Measurements from ENCODE around the gene PARVB.
"Not testable (repeated sequence)": the region's sequence is repeated elsewhere in the genome, so short reads cannot be mapped to it uniquely, and the experiment has no call there.

The PARVB gene

GRCh38 chr22:43998679-43999264 lies 25.3 kb upstream of the PARVB start:
- DNase-seq (ENCODE audit: low spot score) = no peak

DNA sequence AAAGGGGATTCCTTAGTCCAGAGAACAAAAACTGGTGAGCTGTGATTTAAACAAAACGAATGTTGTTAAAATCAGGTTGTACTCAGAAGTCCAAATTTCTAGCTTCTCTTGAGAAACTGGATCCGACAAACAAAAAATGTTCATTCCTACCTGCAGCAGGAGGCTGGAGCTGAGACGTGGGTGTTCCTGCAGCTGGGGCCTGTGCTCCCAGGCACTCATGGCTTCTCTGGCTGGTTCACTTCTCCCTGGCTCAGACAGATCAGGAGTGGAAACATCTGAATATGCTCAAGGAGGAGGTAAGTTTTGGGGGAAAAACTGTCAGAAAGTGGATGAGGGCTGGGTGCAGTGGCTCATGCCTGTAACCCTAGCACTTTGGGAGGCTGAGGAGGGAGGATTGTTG lies 24.7 kb upstream of the PARVB start:
- no peak for DNase-seq (ENCODE audit: low spot score)

GRCh38 chr22:44000123-44000522 lies 24.0 kb upstream of the PARVB start:
- no peak for DNase-seq (ENCODE audit: low spot score)

DNA sequence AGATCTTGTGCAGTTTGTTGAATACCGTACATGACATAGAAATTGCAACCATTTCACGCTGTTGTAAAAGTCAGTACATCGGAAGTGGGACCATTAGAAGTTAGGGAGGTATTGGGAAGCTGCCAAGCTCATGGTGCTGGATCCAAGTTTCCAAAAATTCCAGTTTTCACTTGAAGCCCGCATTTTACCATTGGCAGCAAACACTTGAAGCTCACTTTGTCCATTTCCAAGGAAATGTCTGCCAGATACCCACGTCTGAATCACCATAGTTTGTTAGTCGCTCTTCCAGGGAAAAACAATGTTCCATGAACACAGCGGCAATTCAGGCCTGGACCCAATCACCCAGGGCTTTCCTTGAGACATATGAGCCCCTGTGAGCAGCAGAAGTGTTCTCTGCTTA lies 22.6 kb upstream of the PARVB start:
- DNase-seq (ENCODE audit: low spot score) = no peak

- DNase-seq (ENCODE audit: low spot score) = no peak
Observed at GRCh38 chr22:44002324-44002723, 21.8 kb upstream of the PARVB start.

- no peak for DNase-seq (ENCODE audit: low spot score)
Observed at GRCh38 chr22:44002997-44003396, 21.1 kb upstream of the PARVB start.

DNA sequence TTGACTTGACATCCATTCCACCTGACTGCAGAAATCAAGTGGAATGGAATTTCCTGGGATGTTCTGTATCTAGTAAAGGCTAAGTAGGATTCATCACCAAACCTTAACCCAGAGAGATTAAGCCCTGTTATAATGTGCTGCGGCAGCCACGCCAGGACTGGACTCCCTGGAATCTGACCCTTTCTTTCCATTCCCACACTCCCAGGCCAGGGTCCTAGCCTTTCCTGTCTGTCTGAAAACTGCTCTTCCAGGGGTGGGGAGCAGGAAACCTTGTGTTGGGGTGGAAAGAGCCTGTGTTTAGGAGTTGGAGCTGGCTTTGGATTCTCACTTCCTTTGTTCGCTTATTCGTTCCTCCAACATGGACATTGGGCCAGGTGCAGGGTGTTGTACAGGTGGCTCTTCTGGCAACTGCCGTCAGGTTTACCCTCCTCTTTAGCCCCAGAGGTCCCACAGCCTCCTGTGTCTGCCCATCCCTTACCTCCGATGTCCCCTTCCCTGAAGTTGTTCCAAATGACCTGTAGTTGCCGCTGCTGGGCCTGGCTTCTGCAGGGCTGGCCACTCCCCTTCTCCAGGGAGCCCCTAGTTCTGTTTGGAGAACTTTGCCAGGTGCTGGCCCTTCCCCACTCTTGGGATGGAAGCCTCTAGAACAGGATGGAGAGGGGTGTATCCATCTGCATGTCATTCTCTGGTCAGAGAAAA lies 20.5 kb upstream of the PARVB start:
- DNase-seq (ENCODE audit: low spot score) = no peak

- DNase-seq (ENCODE audit: low spot score) = no peak
Observed at GRCh38 chr22:44004104-44004460, 20.0 kb upstream of the PARVB start.

DNA sequence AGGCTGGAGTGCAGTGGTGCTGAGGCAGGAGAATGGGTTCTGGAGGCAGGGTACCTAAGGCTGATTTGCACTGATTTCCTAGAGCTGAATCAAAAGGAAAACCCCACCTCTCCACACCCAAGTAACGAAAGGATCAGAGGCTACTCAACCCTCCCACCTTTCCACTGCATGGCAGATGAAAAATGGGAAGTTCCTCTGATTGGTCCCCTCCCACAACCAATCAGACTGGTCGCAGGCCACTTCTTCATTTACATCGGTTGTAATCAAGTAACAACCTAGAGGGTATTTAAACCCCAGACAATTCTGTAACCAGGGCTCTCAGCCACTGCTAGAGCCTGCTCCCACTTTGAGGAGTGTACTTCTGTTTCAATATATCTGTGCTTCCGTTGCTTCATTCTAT lies 18.6 kb upstream of the PARVB start:
- DNase-seq (ENCODE audit: low spot score) = no peak

- DNase-seq (ENCODE audit: low spot score) = no peak
Observed at GRCh38 chr22:44012162-44012561, 11.9 kb upstream of the PARVB start.

DNA sequence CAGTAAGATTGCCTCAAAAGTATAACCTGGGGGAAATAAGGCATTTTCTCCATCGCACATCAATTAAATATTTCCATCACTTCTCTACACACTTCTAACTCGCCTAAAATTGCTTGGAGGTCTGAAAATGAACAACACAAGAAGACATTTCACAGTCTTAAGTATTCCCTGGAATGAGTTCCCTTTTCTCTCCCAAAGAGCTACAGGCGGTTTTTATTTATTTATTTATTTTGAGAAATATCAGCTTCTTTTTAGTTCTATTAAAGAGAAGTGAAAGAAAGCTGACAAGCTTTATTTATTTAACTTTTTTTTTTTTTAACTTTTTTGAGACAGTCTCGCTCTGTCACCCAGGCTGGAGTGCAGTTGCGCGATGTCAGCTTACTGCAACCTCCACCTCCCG lies 11.5 kb upstream of the PARVB start:
- no peak for DNase-seq (ENCODE audit: low spot score)

DNA sequence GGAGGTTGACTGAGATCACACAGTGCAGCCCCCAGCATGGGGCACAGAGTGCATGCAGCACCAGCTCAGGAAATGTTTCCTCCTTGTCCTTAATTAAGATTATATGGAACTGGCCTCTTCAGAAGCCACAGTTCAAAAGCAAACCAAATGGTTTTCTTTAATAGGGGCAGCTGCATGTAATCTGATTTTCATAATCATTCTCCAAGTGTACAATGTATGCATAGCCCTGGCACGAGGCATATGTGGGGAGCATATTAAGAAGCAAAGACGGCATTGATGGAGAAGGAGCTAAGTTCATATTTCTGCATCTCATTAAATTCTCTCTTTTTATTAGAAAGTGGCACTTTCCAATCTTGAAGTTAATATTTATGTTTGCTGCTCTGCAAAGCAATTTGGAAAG lies 9.9 kb upstream of the PARVB start:
- no peak for DNase-seq (ENCODE audit: low spot score)

- not testable (repeated sequence) for DNase-seq (ENCODE audit: low spot score)
Observed at GRCh38 chr22:44016586-44016985, 7.5 kb upstream of the PARVB start.

DNA sequence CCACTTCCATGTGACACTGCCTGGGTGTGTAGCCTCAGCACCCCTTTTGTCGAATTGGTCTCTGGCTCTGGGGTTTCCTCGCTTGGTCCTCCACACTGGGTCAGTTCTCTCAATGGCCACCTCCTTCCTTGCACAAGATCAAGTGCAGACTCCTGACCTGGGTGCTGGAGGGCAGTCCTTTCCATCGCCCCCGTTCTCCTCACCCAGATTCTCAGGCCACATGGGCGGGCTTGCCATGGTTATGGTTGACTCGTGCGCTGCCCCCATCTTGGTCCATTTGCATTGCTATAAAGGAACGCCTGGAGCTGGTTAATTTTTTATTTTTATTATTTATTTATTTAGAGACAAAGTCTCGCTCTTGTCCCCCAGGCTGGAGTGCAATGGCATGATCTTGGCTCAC lies 5.5 kb upstream of the PARVB start:
- DNase-seq (ENCODE audit: low spot score) = no peak

DNA sequence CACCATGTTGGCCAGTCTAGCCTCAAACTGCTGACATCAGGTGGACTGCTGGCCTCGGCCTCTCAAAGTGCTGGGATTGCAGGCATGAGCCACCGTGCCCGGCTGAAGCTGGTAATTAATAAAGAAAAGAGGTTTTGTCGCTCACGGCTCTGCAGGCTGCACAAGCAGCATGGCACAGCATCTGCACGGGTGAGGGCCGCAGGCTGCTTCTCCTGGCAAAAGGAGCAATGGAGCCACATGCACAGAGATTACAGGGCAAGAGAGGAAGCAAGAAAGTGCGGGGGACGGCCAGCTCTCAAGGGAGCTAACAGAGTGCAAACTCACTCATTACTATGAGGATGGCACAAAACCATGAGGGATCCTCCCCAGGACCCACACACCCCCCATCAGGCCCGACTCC lies 4.7 kb upstream of the PARVB start:
- no peak for DNase-seq (ENCODE audit: low spot score)

DNA sequence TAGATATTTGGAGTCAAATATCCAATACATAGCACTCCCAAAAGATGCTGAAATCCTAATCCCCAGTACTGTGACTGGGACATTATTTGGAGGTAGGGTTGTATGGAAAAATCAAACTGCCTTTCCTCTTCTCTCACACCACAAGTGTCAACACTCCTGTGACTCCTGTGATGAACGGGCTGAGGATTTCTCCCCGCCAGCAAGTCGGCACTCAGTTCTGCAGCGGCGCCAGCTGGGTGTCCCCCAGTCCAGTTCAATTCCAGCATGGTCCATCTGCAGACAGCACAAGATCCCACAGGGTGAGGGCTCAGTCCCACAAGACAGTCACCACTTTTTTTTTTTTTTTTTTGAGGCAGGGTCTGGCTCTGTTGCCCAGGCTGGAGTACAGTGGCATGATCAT lies 4.3 kb upstream of the PARVB start:
- DNase-seq (ENCODE audit: low spot score) = no peak

DNA sequence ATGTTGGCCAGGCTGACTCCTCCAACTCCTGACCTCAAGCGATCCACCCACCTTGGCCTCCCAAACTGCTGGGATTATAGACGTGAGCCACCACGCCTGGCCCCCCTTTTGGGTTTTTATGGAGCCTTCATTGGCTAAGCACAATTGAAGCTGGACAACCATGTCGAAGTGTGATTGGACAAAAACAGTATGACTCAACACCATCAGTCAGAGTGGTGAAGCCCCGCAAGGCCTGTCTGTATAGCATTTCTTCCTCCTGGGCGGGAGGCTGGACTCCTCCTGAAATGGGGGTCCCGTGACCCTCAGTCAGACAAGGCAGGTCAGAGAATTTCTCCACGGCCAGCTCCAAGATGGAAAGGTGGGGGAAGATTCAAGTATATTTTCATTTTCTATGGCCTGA lies 3.1 kb upstream of the PARVB start:
- no peak for DNase-seq (ENCODE audit: low spot score)

DNA sequence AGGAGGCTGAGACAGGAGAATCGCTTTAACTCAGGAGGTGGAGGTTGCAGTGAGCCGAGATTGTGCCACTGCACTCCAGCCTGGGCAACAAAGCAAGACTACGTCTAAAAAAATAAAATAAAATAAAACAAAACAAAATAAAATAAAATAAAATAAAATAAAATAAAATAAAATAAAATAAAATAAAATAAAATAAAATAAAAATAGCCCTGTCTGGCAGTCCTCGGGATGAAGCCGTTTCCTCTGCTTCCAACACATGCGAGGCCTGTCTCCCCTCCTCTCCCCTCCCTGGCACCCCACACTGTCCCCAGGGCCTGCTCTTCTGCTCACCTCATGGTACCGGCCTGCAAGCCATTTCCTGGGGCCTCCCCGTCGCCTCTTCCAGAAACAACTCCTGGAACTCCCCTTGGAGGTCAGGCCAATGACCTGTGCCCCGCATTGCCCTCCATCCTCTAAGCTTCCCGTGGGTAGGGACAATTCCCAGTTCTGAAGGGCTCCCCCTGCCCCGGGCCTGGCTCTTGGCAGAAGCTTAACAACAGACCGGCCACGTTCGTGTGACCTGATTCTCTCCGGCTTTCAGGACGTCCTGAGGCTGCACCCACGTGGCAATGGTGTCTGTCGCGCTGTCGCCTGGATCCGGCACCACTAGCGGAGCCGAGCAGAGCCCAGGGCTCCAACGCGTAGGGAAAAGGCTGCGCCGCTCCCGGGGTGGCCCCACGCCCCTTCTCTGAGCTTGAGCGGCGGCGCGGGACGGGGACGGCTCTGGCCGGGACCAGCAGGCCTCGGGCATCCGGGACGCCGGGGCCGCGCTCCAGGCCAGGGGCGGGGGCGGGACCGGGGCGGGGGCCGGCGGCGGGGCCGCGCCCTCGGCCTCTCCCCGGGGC lies 456 bp upstream of the PARVB start:
- DNase-seq (ENCODE audit: low spot score) = peak; percentile 52

DNA sequence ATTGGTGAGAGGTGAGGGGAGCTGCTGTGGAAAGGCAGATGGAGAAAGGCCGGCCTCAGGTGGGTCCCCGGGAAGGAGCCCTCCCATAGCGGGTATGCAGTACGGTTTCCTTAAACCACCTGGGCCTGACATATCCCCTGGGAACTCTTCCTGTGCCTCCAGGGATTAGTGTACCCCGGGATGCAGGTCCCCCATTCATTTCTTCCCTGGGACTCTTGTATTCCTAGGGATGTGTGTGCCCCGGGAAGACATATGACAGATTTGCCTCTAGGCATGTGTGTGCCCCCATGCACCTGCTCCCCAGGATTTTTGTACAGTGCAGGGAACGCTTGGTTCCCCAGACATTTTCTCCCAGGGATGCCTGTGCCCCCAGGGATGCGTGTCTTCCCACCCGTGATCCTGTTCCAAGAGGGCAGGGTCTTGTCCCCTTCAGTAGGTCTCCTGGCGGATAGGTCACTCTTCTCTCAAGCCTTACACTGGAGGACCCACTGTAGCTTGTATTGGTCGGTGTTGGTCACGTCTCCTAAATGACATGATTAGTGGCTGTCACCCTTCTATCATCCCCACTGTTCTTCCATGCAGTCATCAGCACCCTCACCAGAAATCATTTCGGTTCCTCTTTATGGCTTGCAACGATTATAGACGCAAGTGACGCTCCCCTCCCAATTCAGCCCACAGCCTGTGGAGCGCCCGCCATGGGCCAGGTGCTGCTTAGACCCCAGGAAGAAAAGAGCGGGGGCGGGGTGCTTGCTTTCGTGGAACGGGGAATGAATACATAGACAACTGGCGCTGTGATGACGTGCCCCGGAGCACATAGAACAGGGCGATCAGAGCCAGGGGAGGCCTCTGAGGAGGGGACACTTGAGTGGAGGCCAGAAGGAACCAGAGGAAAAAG lies 1.3 kb downstream of the PARVB start:
- DNase-seq (ENCODE audit: low spot score) = no peak

DNA sequence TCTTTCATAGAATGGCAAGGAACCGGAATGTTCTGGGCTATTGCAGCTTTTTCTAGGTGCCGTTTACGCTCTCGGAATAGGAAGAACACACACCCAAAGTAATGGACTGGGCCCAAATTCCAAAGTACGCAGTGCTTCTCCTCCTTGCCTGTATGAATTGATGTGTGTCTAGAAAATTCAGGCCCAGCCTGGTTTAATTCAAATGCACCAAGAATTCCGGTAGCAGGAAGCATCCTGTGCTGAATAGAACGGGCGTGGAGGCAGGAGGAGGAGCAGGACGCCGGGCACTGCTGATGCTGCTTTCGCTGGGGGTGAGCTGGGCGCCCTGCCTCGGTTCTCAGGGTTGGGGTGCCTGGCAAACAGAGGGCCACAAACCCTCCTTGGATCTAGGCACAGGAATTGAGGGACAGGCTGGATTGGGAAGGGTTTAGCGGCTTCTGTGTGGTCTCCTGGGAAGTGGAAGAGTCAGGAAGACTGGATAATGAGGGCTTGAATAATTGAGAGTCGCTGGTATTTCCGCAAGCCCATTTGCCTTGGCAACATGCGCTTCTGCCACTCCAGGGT lies 2.0 kb downstream of the PARVB start:
- DNase-seq (ENCODE audit: low spot score) = no peak

DNA sequence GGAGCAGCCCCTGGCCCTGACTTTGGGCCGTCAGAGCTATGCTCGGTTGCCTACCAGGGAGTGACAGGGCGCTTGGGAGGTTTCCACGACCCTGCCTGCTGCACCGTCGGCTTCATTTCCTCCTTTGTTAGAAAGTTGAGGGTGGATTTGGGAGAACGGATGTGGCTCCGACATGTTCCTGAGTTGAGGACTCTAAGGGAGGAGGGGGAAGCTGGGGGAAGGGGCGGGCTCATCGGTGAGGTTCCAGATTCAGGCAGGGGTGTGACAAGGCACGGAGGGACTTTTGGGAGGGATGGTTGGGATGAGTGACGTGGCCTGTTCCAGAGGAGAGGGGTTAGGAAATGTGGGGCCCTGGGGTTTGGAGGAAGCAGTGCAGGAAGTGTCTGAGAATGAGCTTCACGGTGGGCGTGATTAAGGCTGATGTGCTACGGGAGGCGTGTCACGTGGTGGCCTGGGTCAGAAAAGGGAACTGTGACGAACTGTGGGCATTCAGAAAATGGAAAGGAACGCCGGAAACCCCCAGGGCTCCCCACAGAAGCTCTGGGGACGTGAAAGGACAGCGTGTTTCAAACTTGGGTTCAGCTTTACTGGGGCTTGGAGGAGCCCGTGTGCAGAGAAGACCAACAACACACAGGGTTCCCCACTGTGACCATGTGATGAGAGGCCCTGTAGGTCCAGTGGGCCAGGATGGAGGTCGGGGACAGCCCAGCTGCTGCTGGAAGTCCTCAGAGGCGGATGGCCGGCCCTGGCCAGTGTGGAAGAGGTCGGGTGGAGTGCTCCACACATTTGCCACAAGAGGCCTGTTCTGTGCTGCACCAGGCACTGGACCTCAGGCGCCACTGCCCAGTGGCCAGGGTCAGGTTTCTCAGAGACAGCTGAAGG lies 2.8 kb downstream of the PARVB start:
- no peak for DNase-seq (ENCODE audit: low spot score)
